ACHN (cell line): ENCODE data around the gene LCP1.
A peak's percentile ranks its signal among the peaks of the same experiment; 100 is the strongest.
"Not testable (repeated sequence)": the region's sequence is repeated elsewhere in the genome, so short reads cannot be mapped to it uniquely, and the experiment has no call there.

ENCODE experiments used
- DNase-seq: peaks from one replicate; pipeline ENCODE4 v3.0.0-alpha.2; 2015
- in situ Hi-C: cut with HindIII; loops from 2 replicates; pipeline ENCODE4 v1.10.0; 2017; ENCODE audit warnings: low sequenced_read_pairs, low pct_ligation_motif_present, low pct_unique_long_range_greater_than_20kb

LCP1 gene, protein sequence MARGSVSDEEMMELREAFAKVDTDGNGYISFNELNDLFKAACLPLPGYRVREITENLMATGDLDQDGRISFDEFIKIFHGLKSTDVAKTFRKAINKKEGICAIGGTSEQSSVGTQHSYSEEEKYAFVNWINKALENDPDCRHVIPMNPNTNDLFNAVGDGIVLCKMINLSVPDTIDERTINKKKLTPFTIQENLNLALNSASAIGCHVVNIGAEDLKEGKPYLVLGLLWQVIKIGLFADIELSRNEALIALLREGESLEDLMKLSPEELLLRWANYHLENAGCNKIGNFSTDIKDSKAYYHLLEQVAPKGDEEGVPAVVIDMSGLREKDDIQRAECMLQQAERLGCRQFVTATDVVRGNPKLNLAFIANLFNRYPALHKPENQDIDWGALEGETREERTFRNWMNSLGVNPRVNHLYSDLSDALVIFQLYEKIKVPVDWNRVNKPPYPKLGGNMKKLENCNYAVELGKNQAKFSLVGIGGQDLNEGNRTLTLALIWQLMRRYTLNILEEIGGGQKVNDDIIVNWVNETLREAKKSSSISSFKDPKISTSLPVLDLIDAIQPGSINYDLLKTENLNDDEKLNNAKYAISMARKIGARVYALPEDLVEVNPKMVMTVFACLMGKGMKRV

DNA sequence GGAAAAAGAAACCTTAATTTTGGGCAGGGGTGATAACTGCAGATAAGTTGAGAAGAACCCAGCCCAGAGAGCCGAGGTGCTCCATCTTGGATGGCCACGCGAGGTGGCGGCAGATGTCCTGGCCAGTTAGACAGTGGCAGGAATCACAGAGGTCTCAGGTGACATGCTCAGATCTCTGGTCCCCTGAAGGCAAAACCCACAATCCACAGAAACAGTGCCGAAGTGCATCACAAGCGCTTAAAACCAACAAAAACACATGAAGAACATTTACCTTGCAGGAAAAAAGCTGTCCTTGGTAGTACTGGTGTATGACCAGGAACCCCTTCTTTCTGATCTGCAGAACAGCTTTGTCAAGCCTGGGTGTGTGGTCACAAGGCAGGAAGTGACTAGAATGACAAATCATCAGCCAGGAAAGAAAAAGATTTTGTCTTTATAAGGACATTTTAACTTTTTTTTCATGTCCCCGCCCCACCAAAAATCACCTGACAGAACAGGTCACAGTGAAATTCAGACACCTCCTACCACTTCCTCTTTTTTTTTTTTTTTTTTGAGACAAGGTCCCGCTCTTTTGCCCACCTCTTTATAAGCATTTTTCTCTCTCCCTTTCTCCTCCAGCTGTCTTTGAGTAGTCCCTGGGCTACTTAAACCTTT is at the start of gene LCP1:
Gene LCP1, minus strand, starts transcription at position 338 of the 651 bp plus-strand sequence. CDS start 22,515 bp downstream, outside the sequence.
- DNase-seq: no peak
- in situ Hi-C loops: no loop called here

DNA sequence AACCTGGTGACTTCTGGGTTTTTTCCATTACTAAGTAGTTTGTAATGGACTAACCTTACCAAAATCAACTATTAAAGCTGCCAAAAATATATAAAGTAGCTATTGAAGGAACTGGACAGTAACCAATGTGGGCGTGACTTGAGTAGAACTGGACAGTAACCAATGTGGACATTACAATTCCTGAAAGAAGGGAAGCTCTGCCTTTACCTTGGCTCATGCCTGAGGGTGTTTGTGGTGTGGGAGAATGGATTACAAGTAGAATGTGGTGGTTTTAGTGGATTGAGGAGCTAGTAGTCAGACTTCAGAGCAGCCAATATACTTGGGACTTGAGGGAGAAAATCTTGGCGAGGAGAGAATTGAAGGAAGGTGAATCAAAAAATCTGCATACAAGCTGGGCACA is 47.3 kb upstream of the LCP1 start:
- in situ Hi-C loops: no loop called here
- no peak for DNase-seq

DNA sequence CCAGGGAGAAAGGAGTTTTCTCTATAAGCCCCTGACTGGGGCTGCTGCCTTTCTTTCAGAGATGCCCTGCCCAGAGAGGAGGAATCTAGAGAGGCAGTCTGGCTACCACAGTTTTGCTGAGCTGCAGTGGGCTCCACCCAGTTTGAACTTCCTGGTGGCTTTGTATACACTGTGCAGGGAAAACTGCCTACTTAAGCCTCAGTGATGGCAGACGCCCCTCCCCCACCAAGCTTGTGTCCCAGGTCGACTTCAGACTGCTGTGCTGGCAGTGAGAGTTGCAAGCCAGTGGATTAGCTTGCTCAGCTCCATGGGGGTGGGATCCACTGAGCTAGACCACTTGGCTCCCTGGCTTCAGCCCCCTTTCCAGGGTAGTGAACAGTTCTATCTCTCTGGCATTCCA is 38.3 kb upstream of the LCP1 start:
- DNase-seq, in situ Hi-C loops: not testable (repeated sequence)

DNA sequence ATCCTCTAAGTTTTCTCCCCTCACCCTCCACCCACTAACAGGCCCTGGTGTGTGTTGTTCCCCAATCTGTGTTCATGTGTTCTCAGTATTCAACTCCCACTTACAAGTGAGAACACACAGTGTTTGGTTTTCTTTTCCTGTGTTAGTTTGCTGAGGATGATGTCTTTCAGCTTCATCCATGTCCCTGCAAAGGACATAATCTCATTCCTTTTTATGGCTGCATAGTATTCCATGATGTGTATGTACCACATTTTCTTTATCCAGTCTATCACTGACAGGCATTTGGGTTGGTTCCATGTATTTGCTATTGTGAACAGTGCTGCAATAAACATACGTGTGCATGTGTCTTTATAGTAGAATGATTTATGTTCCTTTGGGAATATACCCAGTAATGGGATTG is 32.8 kb upstream of the LCP1 start:
- DNase-seq, in situ Hi-C loops: not testable (repeated sequence)

DNA sequence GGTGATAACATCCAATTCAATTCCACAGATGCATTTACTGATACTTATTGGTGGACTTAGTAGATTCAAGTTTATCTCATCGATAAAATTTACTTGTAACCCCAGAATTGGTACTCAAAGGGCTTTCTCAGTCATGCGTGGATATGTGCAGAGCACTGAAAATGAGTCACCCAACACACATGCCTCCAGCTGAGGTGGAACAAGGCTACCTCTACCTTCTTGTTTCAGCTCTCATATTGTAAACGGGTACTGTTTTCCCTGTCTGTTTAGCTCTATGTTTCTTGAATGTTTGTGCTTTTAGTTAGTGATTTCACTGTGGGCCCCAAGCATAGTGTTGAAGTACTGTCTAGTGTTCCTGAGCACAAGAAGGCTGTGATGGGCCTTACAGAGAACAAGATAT is 31.3 kb upstream of the LCP1 start:
- in situ Hi-C loops: no loop called here
- DNase-seq: peak; percentile 26

DNA sequence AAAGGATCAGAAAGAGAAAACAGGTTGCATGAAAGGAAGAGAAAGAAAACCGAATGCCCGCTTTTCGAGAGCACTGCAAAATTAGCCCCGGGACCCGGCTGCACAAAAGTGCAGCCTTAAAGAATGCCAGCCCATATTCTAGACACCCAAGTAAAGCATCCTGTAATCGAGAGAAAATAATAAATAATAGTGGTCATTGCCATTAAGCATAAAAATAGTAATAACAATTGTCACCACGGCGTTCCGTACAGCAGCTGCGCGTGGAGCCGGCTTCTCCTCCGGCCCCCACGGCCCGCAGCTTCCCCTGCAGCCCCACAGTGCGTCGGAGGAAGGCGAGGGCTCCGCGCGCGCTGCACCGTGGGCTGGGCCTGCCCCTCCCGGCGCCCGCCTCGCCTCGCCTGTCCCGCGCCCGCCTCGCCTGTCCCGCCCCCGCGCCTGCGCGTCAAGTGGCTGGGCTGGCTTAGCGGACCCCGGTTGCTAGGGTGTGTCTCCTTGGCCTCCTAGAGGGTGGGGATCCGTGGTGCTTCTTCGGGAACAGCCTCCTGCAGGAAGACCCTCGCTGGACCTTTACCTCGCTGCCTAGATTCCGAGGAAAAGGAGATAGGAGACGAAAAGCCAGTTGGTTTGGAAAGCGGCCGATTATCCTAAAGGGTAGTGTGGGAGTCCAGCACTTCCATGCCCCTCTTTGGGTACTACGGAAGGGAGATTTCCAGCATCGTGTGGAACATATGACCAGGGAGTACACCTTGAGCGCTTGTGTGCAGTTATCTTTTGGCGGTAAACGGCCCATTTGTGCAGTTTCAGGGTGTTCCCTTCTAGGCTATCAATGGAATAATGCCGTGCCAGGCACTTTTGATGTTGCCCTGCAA is 29.7 kb upstream of the LCP1 start, which contains the start of gene LRRC63:
Gene LRRC63, plus strand, starts transcription at position 446 of the 869 bp plus-strand sequence. CDS start 1,107 bp downstream, outside the sequence.
- in situ Hi-C loops: no loop called here
- peak; percentile 34 for DNase-seq

DNA sequence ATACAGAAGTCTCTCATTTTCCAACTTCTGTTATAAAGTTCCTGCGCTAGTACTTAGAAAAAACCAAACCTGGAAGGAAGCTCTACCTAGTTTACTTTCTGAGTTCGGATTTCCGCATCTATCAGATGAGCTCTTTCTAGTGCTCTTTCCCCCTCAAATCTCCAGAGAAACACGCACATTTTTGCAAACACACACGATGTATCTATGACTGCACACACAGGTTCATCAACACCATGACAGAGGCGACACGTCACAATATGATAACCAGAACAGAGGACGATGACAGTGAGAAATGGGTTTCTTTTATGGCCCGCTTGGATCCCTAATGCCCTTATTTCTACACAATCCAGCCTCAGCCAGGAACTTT is 29.1 kb upstream of the LCP1 start:
- in situ Hi-C loops: no loop called here
- DNase-seq: no peak

DNA sequence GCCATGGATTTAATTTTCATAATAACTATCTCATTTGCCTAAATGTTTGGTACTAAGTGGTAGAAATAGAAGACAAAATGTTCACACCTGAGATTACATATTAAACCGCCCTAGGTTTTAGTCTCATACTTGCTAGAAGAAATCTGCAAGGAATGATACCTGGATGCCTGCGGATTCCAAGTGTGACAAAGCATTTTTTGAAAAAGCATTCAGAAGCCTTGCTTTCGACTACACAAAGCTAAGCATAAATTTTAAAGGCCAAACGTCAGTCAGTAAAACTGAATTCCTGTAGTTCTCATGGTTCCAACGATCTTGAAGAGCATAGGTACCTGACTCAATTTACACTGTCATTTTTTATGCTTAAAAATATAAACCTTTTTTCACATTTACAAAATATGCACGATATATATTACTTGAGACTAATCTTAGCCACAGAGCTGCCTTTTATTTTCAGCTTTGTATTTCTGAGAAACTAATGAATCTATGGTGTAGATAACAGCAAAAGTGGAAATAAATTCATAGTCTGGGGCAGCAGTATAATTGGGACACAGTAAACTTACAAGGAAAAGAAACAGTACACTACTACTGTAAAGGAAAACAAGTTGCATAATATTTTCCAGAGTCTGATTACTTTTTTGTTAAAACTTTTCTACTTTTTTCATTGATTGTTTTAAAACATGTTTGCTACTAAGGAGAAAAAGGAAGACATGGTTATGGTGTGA is 28.5 kb upstream of the LCP1 start:
- DNase-seq: no peak
- in situ Hi-C loops: no loop called here

DNA sequence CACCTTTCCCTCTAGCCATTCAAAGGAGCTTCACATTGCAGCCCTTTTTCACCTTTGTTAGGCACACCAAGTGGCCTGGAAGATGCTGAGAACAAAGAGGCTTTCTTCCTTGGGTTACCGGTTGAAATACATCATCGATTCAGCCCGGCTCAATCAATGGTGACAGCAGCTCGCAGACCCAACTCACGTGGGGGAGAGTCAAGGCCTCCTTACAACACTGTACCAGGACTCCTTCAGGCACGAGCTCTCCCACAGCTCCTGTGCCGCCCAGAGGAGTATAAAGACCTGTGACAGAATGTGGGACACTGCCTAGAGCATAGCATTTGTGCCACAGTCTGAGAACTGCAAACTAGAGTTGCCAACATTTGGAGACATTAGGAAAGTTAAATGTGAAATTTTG is 25.9 kb upstream of the LCP1 start:
- in situ Hi-C loops: no loop called here
- no peak for DNase-seq

DNA sequence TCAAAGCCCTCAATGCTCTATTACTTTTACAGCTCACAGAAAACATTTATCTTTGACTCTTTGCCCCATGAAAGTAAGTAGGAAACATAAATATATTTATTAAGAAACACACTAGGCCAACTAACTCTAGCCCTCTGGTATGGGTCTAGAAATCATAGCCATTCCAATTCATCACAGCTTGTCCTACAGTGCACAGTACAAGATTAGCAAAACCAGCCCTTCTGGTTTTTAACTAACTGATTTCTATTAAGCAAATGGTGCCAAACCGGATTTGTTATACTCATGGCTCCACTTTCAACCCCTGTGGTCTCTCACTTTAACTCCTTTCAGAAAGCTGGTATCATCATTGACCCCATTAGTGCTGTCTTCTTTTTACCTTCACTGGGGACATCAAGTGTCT is 24.2 kb upstream of the LCP1 start:
- in situ Hi-C loops: no loop called here

DNA sequence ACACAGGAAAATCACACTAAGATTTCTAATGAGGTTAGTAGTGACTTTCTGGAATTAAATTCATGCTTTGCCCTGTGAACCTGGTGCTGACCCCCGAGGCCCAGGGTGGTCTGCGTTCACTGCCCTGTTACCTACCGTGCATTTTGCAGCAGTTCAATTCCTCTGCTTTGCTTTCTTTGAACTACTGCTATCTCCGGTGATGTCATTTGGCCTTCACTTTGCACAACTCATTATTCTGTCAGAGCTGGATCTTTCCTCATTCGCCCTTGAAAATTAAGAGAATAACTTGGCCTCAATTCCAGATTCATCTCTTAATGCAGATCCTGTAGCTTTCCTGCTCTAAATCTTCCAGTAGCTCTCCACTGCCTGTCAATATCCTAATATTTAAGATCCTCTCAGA is 21.0 kb upstream of the LCP1 start:
- no peak for DNase-seq
- in situ Hi-C loops: no loop called here

More for the DNA sequence above, 24.2 kb upstream of the LCP1 start:
- DNase-seq: no peak

DNA sequence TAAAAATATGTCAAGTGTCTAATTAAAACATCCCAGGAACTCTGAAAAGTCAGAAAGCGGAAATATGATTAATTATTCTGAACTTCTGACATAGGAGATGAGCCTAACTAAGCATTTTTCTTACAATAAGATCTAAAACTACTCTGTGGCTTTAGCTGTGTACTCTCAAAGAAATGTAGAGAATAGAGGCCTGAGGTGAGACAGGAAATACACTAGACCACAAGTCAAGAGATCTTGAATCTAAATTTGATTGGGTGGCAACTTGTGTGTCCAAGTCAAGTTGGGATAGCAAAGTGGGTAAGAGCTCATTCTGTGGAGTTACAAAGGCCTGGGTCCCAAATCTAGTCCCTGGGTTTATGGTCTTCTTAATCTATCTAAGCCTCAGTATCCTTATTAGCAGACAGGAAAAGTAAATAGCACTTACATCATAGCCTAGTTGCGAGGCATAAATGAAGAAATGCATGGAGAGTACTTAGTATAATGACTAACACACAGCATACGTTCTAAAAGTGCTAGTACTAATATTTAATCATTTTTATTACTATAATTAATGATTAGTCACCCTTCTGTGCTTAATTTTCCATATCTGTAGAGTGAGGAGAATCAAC is 20.3 kb upstream of the LCP1 start:
- no peak for DNase-seq
- in situ Hi-C loops: no loop called here

DNA sequence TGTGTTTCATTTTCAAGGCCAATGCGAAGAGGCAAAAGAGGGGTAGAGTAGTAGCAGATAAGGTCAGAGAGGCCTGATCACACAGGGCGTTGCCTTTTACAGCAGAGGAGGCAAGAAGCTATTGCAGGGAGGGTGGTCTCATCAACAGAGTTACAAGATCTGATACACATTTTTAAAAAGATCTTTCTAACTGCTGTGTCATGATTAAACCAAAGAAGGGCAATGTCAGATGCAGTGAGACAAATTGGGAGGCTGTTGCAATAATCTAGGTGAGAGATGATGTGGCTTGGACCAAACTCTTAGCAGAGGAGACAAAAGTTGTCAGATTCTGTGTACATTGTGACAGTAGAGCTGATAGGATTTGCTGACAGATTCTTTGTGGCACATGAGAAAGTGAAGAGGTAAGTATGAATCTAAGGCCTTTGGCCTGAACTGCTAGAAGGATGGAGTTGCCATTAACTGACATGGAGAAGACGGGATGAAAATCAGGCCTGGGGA is 16.8 kb upstream of the LCP1 start:
- in situ Hi-C loops: no loop called here
- no peak for DNase-seq

DNA sequence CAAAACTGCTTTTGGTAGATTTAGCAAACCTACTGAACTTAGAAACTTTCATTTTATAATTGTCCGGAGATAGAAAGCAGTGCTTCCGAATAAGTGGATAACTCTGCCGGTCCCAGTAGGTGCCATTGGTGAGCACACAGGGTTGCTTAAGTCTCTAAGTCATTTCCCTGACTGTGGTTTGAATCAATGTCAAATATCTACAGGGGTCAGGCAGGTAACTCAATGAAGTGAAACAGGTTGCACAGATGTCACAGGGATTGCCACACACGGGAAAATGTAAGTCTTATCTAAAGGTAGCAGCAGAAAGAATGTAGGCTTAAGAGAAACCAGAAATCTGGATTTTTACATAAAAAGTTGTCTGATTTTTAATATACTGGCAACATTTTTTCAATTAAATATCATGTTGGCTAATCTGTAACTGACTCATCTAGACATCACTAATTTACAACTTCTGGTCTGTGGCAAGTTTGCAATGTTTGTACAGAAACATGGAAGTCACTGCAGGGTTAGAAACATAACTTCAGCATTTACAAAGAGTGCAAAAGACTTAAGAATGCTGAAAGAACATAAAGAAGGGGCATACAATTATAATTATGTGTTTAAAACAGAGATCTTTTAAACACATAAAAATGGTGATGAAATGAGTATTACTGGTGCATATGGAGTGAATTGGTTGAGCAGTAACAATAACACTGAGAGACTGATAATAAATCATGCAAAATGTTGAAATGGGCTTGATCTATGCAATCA is 15.5 kb upstream of the LCP1 start:
- DNase-seq: no peak
- in situ Hi-C loops: no loop called here

DNA sequence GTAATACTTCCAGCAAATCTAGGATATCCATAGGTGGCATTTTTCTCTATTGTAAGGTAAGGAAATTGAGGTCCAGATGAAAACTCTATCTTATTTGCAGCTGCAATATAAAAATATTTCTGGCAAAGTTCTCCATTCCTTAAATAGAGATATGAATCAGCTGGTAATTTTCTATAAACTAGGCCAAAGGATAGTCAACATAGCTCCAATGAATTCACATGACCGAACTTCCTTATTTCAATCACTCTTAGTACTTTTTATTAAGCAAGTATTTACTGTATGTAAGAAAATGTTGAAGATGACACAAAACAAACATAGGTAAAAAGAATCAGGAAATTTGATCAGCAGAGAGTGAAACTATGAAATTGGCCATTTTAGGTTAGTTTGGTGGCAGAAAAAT is 13.0 kb upstream of the LCP1 start:
- DNase-seq: no peak
- in situ Hi-C loops: no loop called here

DNA sequence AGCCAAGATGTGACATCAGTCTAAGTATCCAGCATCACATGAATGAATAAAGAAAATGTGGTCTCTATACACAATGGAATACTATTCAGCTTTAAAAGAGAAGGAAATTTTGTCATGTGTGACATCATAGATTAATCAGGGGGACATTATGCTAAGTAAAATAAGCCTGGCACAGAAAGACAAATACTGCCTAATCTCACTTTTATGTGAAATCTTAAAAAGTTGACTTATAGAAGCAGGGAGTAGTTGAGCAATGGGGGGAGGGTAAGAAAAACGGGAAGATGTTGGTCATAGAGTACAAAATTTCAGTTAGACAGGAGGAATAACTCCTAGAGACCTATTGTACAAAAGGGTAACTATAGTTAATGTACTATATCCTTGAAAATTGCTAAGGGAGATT is 10.4 kb upstream of the LCP1 start:
- no peak for DNase-seq
- in situ Hi-C loops: no loop called here

DNA sequence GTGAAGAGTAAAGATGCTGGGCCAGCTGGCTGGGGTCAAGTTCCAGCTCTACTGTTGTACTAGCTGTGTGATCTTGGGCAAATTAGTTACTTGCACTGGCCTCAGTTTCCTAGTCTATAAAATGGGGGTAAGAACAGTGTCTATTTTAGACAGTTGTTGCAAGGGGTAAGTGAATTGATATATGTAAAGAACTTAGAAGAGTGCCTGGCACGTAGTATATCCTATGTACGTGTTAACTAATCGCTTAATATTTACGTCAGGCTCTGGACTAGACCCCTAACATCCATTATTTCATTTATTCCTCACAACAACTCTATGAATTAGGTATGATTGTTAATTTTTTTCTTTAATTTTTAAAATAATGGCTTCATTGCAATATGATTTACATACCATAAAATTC is 3.7 kb upstream of the LCP1 start:
- DNase-seq: no peak
- in situ Hi-C loops: no loop called here
